BJ (cell line): ENCODE measurements around the gene ZCCHC7. TPM values are rescaled to one million over a fixed set of nuclear protein-coding genes. Genes with fewer than 3 reads are reported as not detected.

Experiments
- CTCF ChIA-PET: fragments of 350-600 bp; formaldehyde crosslinking; extraction: SDS; loops from one replicate; lab custom pipeline; 2021; ENCODE audit warnings: antibody characterized with exemption, inconsistent platforms; lab: Yijun Ruan, JAX
- POLR2A ChIA-PET: fragments of 300-600 bp; sonication (Branson Sonifier 250); formaldehyde crosslinking; extraction: SDS; loops from one replicate; lab custom pipeline; 2021; ENCODE audit warnings: antibody characterized with exemption; lab: Charles Lee
- DNase-seq: peaks from one replicate; pipeline ENCODE4 v3.0.0-alpha.2; 2011; ENCODE audit warnings: low read depth
- H3K27me3 ChIP-seq: 2 replicates; pipeline ENCODE4 v1.6.0; 2011; ENCODE audit warnings: low read length; ENCODE audit not compliant: control insufficient read depth, insufficient read depth
- H3K36me3 ChIP-seq: 2 replicates; pipeline ENCODE4 v1.5.1; 2011; ENCODE audit warnings: low read length; ENCODE audit not compliant: control insufficient read depth, insufficient read depth
- H3K4me3 ChIP-seq: 2 replicates; pipeline ENCODE4 v1.5.1; 2011; ENCODE audit warnings: low read depth, mild to moderate bottlenecking, control low read depth, low read length
- CTCF ChIP-seq: IDR thresholded peaks from 2 replicates; pipeline ENCODE4 v1.5.1; 2011; ENCODE audit warnings: low read depth, mild to moderate bottlenecking, control low read depth, inconsistent platforms, low read length, moderate library complexity; ENCODE audit not compliant: insufficient read depth
- polyA plus RNA-seq: library from polyadenylated mRNA; depleted of rRNA; stranded (reverse); fragments of >200 nt; gene quantifications from 2 replicates; pipeline ENCODE4 v1.2.3, GENCODE V29; 2011

ZCCHC7 gene
- polyA plus RNA-seq, 1 experiment, result 23.2 TPM

GRCh38 chr9:37172557-37172956 is 52.2 kb downstream of the ZCCHC7 start:
- no peak for TF ChIP-seq CTCF
- no peak for DNase-seq
- Histone ChIP-seq H3K27me3 (no peaks in the 10 kb centered on the region), H3K36me3 (no peaks in the 10 kb centered on the region), H3K4me3 (no peak overlapping the region)
- POLR2A ChIA-PET, result no interaction called here
- CTCF ChIA-PET, result no interaction called here

- TF ChIP-seq CTCF, result no peak
- H3K36me3 ChIP-seq, result no peaks in the 10 kb centered on the region
- H3K27me3 ChIP-seq, result no peaks in the 10 kb centered on the region
- ChIA-PET POLR2A (no interaction called here), CTCF (no interaction called here)
- H3K4me3 ChIP-seq, result no peak overlapping the region
- no peak for DNase-seq
These were observed 53.9 kb downstream of the ZCCHC7 start for GRCh38 chr9:37174247-37174646.

GRCh38 chr9:37178742-37179141 is 58.4 kb downstream of the ZCCHC7 start:
- no peak overlapping the region for H3K4me3 ChIP-seq
- ChIA-PET CTCF (no interaction called here), POLR2A (no interaction called here)
- TF ChIP-seq CTCF, result no peak
- no peak for DNase-seq
- H3K27me3 ChIP-seq, result no peaks in the 10 kb centered on the region
- no peaks in the 10 kb centered on the region for H3K36me3 ChIP-seq

- ChIA-PET CTCF (interaction anchor here (0.6 kb wide), 1 partner anchor 72 kb away, joined by 3 read pairs; no protein-coding TSS in a partner anchor), POLR2A (no interaction called here)
These were observed 59.2 kb downstream of the ZCCHC7 start for GRCh38 chr9:37179576-37179975.

GRCh38 chr9:37180138-37180537 is 59.8 kb downstream of the ZCCHC7 start:
- CTCF ChIA-PET, result interaction anchor here (0.6 kb wide), 1 partner anchor 72 kb away, joined by 3 read pairs; no protein-coding TSS in a partner anchor

More at GRCh38 chr9:37179576-37179975, 59.2 kb downstream of the ZCCHC7 start:
- no peak overlapping the region for H3K4me3 ChIP-seq
- no peak for TF ChIP-seq CTCF
- no peaks in the 10 kb centered on the region for H3K36me3 ChIP-seq
- no peaks in the 10 kb centered on the region for H3K27me3 ChIP-seq
- DNase-seq, result no peak

More at GRCh38 chr9:37180138-37180537, 59.8 kb downstream of the ZCCHC7 start:
- DNase-seq, result no peak
- H3K36me3 ChIP-seq, result no peaks in the 10 kb centered on the region
- H3K4me3 ChIP-seq, result no peak overlapping the region
- POLR2A ChIA-PET, result no interaction called here
- no peaks in the 10 kb centered on the region for H3K27me3 ChIP-seq
- TF ChIP-seq CTCF, result no peak
